ENCODE measurements around the gene MOCS1.

Gene MOCS1

DNA sequence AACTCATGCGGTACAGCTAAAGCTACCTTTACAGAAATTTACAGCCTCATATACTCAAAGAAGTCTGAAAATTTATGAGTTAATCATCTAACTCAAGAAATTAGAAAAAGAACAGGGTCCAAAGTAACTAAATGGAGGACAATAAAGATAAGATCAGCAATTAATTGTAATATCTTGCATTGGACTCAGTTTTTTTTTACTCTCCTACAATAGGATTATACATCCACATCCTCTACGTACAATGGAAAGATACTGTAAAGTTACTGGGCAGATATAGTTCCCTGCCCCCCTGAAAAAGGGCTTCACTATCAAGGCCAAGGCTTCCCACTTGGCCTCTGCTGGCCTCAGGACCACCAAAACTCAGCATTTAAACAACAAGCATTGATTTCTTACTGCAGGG lies 31.5 kb upstream of the MOCS1 start:
- H3K36me3 ChIP-seq (ENCODE audit: control insufficient read depth, low read length) = no peaks in the 10 kb centered on the region
- no peaks in the 10 kb centered on the region for H3K9me2 ChIP-seq (replicated peaks; ENCODE audit: control insufficient read depth, low read length)
- no peaks in the 10 kb centered on the region for H4K20me1 ChIP-seq (ENCODE audit: control insufficient read depth, insufficient read depth, low read depth, low read length)
- H3K9me3 ChIP-seq (ENCODE audit: control insufficient read depth, insufficient read depth, low read length) = no peaks in the 10 kb centered on the region
- H3K4me1 ChIP-seq (ENCODE audit: control insufficient read depth, low read length) = no peaks in the 10 kb centered on the region
- no peak overlapping the region for H3K4me3 ChIP-seq (ENCODE audit: low read length)
- H3K27me3 ChIP-seq (ENCODE audit: control insufficient read depth, low read length) = peaks cover 2% of the 10 kb centered on the region; the same call in 1 of the 2 replicates
- no peak overlapping the region for H3K4me2 ChIP-seq (ENCODE audit: low read length)
- H3F3A ChIP-seq (ENCODE audit: control insufficient read depth, insufficient read depth) = no peaks in the 10 kb centered on the region
- TF ChIP-seq EZH2phosphoT487 (IDR thresholded peaks at IDR 0.05; ENCODE audit: borderline replicate concordance, low read length) (no peak), CTCF (IDR thresholded peaks at IDR 0.05; ENCODE audit: low read depth, low read length, poor library complexity, severe bottlenecking) (no peak)
- H3K27ac ChIP-seq (ENCODE audit: low read depth, low read length) = no peak overlapping the region
- no peaks in the 10 kb centered on the region for H3K79me2 ChIP-seq (ENCODE audit: control insufficient read depth, low read length)

DNA sequence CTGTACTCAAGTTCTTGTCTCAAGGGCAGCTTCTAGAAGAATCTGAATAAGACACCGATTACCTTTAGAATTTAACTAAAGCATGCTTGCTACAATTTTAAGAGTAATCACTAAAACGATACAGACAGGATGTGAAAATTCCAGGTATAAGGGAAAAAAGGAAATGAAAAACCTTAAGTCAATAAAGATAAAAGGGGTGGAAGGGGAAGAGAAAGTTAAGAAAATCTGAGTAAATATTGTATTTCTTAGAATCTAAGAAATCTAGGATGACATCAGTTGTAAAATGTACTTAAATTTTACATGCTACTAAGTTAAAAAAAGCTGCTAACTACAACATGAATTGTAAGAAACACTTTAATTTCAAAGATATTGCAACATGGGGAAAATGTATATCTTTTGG lies 30.3 kb upstream of the MOCS1 start:
- Histone ChIP-seq H3F3A (ENCODE audit: control insufficient read depth, insufficient read depth) (no peaks in the 10 kb centered on the region), H3K79me2 (ENCODE audit: control insufficient read depth, low read length) (no peaks in the 10 kb centered on the region), H3K4me3 (ENCODE audit: low read length) (no peak overlapping the region), H4K20me1 (ENCODE audit: control insufficient read depth, insufficient read depth, low read depth, low read length) (no peaks in the 10 kb centered on the region), H3K27ac (ENCODE audit: low read depth, low read length) (no peak overlapping the region), H3K36me3 (ENCODE audit: control insufficient read depth, low read length) (no peaks in the 10 kb centered on the region), H3K4me2 (ENCODE audit: low read length) (no peak overlapping the region), H3K9me3 (ENCODE audit: control insufficient read depth, insufficient read depth, low read length) (no peaks in the 10 kb centered on the region), H3K27me3 (ENCODE audit: control insufficient read depth, low read length) (peaks cover 2% of the 10 kb centered on the region; the same call in 1 of the 2 replicates), H3K9me2 (replicated peaks; ENCODE audit: control insufficient read depth, low read length) (no peaks in the 10 kb centered on the region), H3K4me1 (ENCODE audit: control insufficient read depth, low read length) (no peaks in the 10 kb centered on the region)
- TF ChIP-seq EZH2phosphoT487 (IDR thresholded peaks at IDR 0.05; ENCODE audit: borderline replicate concordance, low read length) (no peak), CTCF (IDR thresholded peaks at IDR 0.05; ENCODE audit: low read depth, low read length, poor library complexity, severe bottlenecking) (no peak)

DNA sequence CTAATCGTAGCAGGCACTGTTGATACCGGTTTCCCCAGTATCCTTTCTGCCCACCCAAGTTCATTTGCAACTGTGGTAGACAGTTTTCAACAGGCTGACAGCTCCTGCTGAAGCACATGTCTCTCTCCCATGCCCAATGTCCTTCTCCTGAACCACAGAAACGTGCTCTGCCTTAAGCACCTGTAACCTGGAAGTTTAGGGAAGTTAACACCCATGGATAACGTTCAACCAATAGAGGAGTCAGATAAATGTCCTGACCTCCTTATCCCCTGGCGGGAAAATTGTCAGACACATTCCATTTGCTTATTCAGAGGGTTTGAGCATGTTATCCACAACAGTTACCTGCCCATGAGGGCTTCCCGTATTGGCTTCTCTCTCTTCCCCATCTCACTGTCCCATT lies 29.8 kb upstream of the MOCS1 start:
- Histone ChIP-seq H3K27me3 (ENCODE audit: control insufficient read depth, low read length) (peaks cover 2% of the 10 kb centered on the region; the same call in 1 of the 2 replicates), H3K27ac (ENCODE audit: low read depth, low read length) (no peak overlapping the region), H3F3A (ENCODE audit: control insufficient read depth, insufficient read depth) (no peaks in the 10 kb centered on the region), H4K20me1 (ENCODE audit: control insufficient read depth, insufficient read depth, low read depth, low read length) (no peaks in the 10 kb centered on the region), H3K4me2 (ENCODE audit: low read length) (no peak overlapping the region), H3K9me2 (replicated peaks; ENCODE audit: control insufficient read depth, low read length) (no peaks in the 10 kb centered on the region), H3K4me3 (ENCODE audit: low read length) (no peak overlapping the region), H3K79me2 (ENCODE audit: control insufficient read depth, low read length) (no peaks in the 10 kb centered on the region), H3K9me3 (ENCODE audit: control insufficient read depth, insufficient read depth, low read length) (no peaks in the 10 kb centered on the region), H3K36me3 (ENCODE audit: control insufficient read depth, low read length) (no peaks in the 10 kb centered on the region), H3K4me1 (ENCODE audit: control insufficient read depth, low read length) (no peaks in the 10 kb centered on the region)
- TF ChIP-seq EZH2phosphoT487 (IDR thresholded peaks at IDR 0.05; ENCODE audit: borderline replicate concordance, low read length) = no peak
- TF ChIP-seq CTCF (IDR thresholded peaks at IDR 0.05; ENCODE audit: low read depth, low read length, poor library complexity, severe bottlenecking) = no peak
